Mesothelial cell of epicardium (in vitro differentiated cells): Measurements from ENCODE around the gene HAPLN3. TPM values are rescaled to one million over a fixed set of nuclear protein-coding genes. Genes with fewer than 3 reads are reported as not detected.

Experiments
- DNase-seq, 2 experiments: peaks; one replicate each; pipeline ENCODE4 v3.0.0; 2021; ENCODE audit warnings: low spot score in 2 of 2; ENCODE audit not compliant: unreplicated experiment in 2 of 2
- H3K27ac Mint-ChIP-seq: 2 replicates; pipeline ENCODE4 v1.8.0; 2021; ENCODE audit warnings: mixed read lengths
- H3K27me3 Mint-ChIP-seq: 2 replicates; pipeline ENCODE4 v1.8.0; 2021; ENCODE audit warnings: low read depth, mixed read lengths
- H3K36me3 Mint-ChIP-seq: 2 replicates; pipeline ENCODE4 v1.8.0; 2021; ENCODE audit warnings: mixed read lengths
- H3K4me1 Mint-ChIP-seq: 2 replicates; pipeline ENCODE4 v1.8.0; 2021; ENCODE audit warnings: mixed read lengths
- H3K4me3 Mint-ChIP-seq: 2 replicates; pipeline ENCODE4 v1.8.0; 2021; ENCODE audit warnings: mild to moderate bottlenecking, moderate library complexity, mixed read lengths
- H3K9me3 Mint-ChIP-seq: 2 replicates; pipeline ENCODE4 v1.8.0; 2021; ENCODE audit warnings: mixed read lengths
- CTCF ChIP-seq: fragments of 200-600 bp; sonication (generic); IDR thresholded peaks from one replicate; pipeline ENCODE4 v1.5.0; 2021; ENCODE audit warnings: antibody characterized with exemption; ENCODE audit not compliant: unreplicated experiment
- total RNA-seq: library from RNA; stranded (reverse); gene quantifications from 3 replicates; pipeline ENCODE4 v1.2.1, GENCODE V29; 2021

HAPLN3 gene
- total RNA-seq, 1 donor from 2014 or later, result 3.9 TPM

GRCh38 chr15:88887068-88887580 is 8.2 kb downstream of the HAPLN3 start:
- no peak for TF ChIP-seq CTCF
- no peaks in the 10 kb centered on the region for H3K9me3 Mint-ChIP-seq
- H3K36me3 Mint-ChIP-seq, result no peaks in the 10 kb centered on the region
- H3K4me1 Mint-ChIP-seq, result no peaks in the 10 kb centered on the region
- H3K27me3 Mint-ChIP-seq, result no peaks in the 10 kb centered on the region
- H3K4me3 Mint-ChIP-seq, result no peak overlapping the region
- no peak for DNase-seq
- no peak overlapping the region for H3K27ac Mint-ChIP-seq

- DNase-seq, result no peak
- H3K4me1 Mint-ChIP-seq, result no peaks in the 10 kb centered on the region
- H3K9me3 Mint-ChIP-seq, result no peaks in the 10 kb centered on the region
- H3K4me3 Mint-ChIP-seq, result no peak overlapping the region
- no peaks in the 10 kb centered on the region for H3K36me3 Mint-ChIP-seq
- no peak overlapping the region for H3K27ac Mint-ChIP-seq
- TF ChIP-seq CTCF, result no peak
- no peaks in the 10 kb centered on the region for H3K27me3 Mint-ChIP-seq
Measured at GRCh38 chr15:88882785-88883184, 12.6 kb downstream of the HAPLN3 start.

- Mint-ChIP-seq H3K27me3 (no peaks in the 10 kb centered on the region), H3K4me3 (no peak overlapping the region), H3K27ac (no peak overlapping the region), H3K4me1 (no peaks in the 10 kb centered on the region), H3K36me3 (no peaks in the 10 kb centered on the region), H3K9me3 (no peaks in the 10 kb centered on the region)
- no peak for TF ChIP-seq CTCF
- no peak for DNase-seq
Measured at GRCh38 chr15:88881775-88882174, 13.6 kb downstream of the HAPLN3 start.

GRCh38 chr15:88880944-88881740 is 14.2 kb downstream of the HAPLN3 start:
- no peak overlapping the region for H3K27ac Mint-ChIP-seq
- no peaks in the 10 kb centered on the region for H3K36me3 Mint-ChIP-seq
- no peaks in the 10 kb centered on the region for H3K27me3 Mint-ChIP-seq
- DNase-seq, result no peak
- H3K4me3 Mint-ChIP-seq, result no peak overlapping the region
- no peaks in the 10 kb centered on the region for H3K9me3 Mint-ChIP-seq
- no peaks in the 10 kb centered on the region for H3K4me1 Mint-ChIP-seq
- no peak for TF ChIP-seq CTCF

GRCh38 chr15:88878720-88879184 is 16.6 kb downstream of the HAPLN3 start:
- H3K4me3 Mint-ChIP-seq, result no peak overlapping the region
- no peaks in the 10 kb centered on the region for H3K9me3 Mint-ChIP-seq
- peak; percentile 39 for TF ChIP-seq CTCF
- H3K36me3 Mint-ChIP-seq, result no peaks in the 10 kb centered on the region
- no peak overlapping the region for H3K27ac Mint-ChIP-seq
- DNase-seq, result peak in 1 of 2 experiments; percentile 52
- no peaks in the 10 kb centered on the region for H3K4me1 Mint-ChIP-seq
- no peaks in the 10 kb centered on the region for H3K27me3 Mint-ChIP-seq
